Measurements from ENCODE around the gene UBE2L6. TPM values are rescaled to one million over a fixed set of nuclear protein-coding genes. Genes with fewer than 3 reads are reported as not detected.

UBE2L6 gene
- total RNA-seq, 6 experiments from 2014 or later: 36.6 to 124 (median 58.6) TPM

- no peaks in the 10 kb centered on the region for H3K27me3 ChIP-seq
Measured at GRCh38 chr11:57543593-57543992, 23.9 kb downstream of the UBE2L6 start.

GRCh38 chr11:57542582-57542981 lies 24.9 kb downstream of the UBE2L6 start:
- Histone ChIP-seq H3K27ac (no peak overlapping the region), H3K9me3 (no peaks in the 10 kb centered on the region), H3K4me3 (no peak overlapping the region), H3K27me3 (no peaks in the 10 kb centered on the region), H3K36me3 (no peaks in the 10 kb centered on the region), H3K4me1 (no peaks in the 10 kb centered on the region)
- 65% methylated on average over 3 of the region's 4 CpGs for WGBS (ENCODE audit: insufficient coverage, low coverage, low lambda C conversion rate, missing lambda C conversion rate)
- no peak for TF ChIP-seq POLR2A (IDR thresholded peaks at IDR 0.05)
- TF ChIP-seq CTCF (IDR thresholded peaks at IDR 0.05): no peak
- ATAC-seq (no peak), DNase-seq (no peak)
- intact Hi-C loops (cut with DNase I): no loop called here

More at GRCh38 chr11:57543593-57543992, 23.9 kb downstream of the UBE2L6 start:
- WGBS (ENCODE audit: insufficient coverage, low coverage, low lambda C conversion rate, missing lambda C conversion rate): 89% methylated on average over 1 of the region's 6 CpGs
- H3K36me3 ChIP-seq: no peaks in the 10 kb centered on the region
- H3K4me1 ChIP-seq: no peaks in the 10 kb centered on the region
- no peak for ATAC-seq
- no peaks in the 10 kb centered on the region for H3K9me3 ChIP-seq
- intact Hi-C loops (cut with DNase I): no loop called here
- TF ChIP-seq POLR2A (IDR thresholded peaks at IDR 0.05): no peak
- TF ChIP-seq CTCF (IDR thresholded peaks at IDR 0.05): no peak
- H3K4me3 ChIP-seq: no peak overlapping the region
- H3K27ac ChIP-seq: no peak overlapping the region
- no peak for DNase-seq

DNA sequence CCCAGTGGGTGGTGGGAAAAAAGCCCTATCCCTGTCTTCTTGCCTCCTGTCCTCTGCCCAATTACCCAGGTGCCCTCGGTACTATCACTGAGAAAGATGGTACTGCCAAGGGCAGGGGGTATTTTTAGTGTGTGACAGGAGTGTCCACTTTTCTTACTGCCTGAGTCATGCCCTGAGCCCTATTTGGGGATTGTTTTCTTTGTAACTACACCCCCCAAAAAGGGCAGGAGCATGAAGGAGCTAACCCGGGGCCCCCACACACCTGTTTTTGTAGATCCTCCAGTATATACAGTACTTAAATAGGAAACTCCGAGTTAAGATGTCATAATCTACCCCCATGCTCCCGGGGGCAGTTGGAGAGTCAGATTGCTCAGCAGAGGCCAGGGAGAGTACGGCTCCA lies 26.3 kb downstream of the UBE2L6 start:
- intact Hi-C loops (cut with DNase I): no loop called here

DNA sequence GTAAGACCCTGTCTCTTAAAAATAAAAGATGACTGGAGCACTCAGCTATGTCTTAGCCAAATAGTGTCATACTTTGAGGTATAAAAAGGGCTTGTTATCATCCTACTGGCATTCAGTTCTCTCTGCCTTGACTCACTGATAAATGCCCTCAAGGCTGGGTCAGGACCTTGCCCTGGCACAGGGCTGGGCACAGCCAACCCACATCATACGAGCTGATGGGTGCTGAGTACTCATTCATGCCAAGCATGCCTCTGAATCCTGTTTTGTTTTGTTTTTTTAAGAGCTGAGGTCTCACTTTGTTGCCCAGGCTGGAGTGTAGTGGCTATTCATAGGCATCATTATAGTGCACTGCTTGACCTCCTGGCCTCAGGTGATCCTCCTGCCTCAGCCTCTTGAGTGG lies 28.1 kb downstream of the UBE2L6 start:
- Histone ChIP-seq H3K27ac (no peak overlapping the region), H3K9me3 (no peaks in the 10 kb centered on the region), H3K4me3 (no peak overlapping the region), H3K36me3 (no peaks in the 10 kb centered on the region), H3K4me1 (no peaks in the 10 kb centered on the region), H3K27me3 (no peaks in the 10 kb centered on the region)
- WGBS (ENCODE audit: insufficient coverage, low coverage, low lambda C conversion rate, missing lambda C conversion rate): no CpG with 5 or more reads among the region's 1 CpG
- TF ChIP-seq POLR2A (IDR thresholded peaks at IDR 0.05) (no peak), CTCF (IDR thresholded peaks at IDR 0.05) (no peak)
- intact Hi-C loops (cut with DNase I): no loop called here
- no peak for ATAC-seq
- DNase-seq: no peak

More for the DNA sequence above, 26.3 kb downstream of the UBE2L6 start:
- H3K9me3 ChIP-seq: no peaks in the 10 kb centered on the region
- no peaks in the 10 kb centered on the region for H3K27me3 ChIP-seq
- WGBS (ENCODE audit: insufficient coverage, low coverage, low lambda C conversion rate, missing lambda C conversion rate): 90% methylated on average over 2 of the region's 5 CpGs
- H3K4me1 ChIP-seq: no peaks in the 10 kb centered on the region
- H3K27ac ChIP-seq: no peak overlapping the region
- no peak overlapping the region for H3K4me3 ChIP-seq
- ATAC-seq (no peak), DNase-seq (no peak)
- H3K36me3 ChIP-seq: no peaks in the 10 kb centered on the region
- TF ChIP-seq POLR2A (IDR thresholded peaks at IDR 0.05) (no peak), CTCF (IDR thresholded peaks at IDR 0.05) (no peak)
